ENCODE measurements around the gene ITGAD. TPM values are rescaled to one million over a fixed set of nuclear protein-coding genes. Genes with fewer than 3 reads are reported as not detected.
A peak's percentile ranks its signal among the peaks of the same experiment; 100 is the strongest.

ITGAD gene
- total RNA-seq, 1 experiment from 2014 or later, result not detected

- Histone ChIP-seq H3K4me1 (ENCODE audit: insufficient read depth, low read length) (no peaks in the 10 kb centered on the region), H2BK12ac (ENCODE audit: insufficient read length, low read depth, low read length) (no peak overlapping the region), H2AK5ac (ENCODE audit: insufficient read length, low read length) (no peak overlapping the region), H3K4me2 (ENCODE audit: insufficient read depth, insufficient read length, low read length) (no peak overlapping the region), H3K14ac (ENCODE audit: insufficient read depth, low read length) (no peak overlapping the region), H2BK120ac (ENCODE audit: low read depth, low read length, poor library complexity, severe bottlenecking) (no peak overlapping the region), H4K8ac (replicated peaks; ENCODE audit: insufficient read length, low read depth, low read length) (no peak overlapping the region), H3K79me2 (ENCODE audit: insufficient read depth, low read length) (no peaks in the 10 kb centered on the region), H2AFZ (ENCODE audit: low read length) (no peak overlapping the region), H3K79me1 (ENCODE audit: insufficient read depth, low read depth, low read length, poor library complexity, severe bottlenecking) (no peaks in the 10 kb centered on the region), H2BK20ac (ENCODE audit: low read depth, low read length, poor library complexity, severe bottlenecking) (no peak overlapping the region), H3K9me3 (ENCODE audit: control insufficient read depth, low read depth, low read length) (no peaks in the 10 kb centered on the region), H3K23me2 (ENCODE audit: insufficient read length, low read depth, low read length, poor library complexity, severe bottlenecking) (no peaks in the 10 kb centered on the region), H3K23ac (ENCODE audit: insufficient read length, low read depth, low read length) (no peak overlapping the region), H4K91ac (ENCODE audit: insufficient read length, low read depth, low read length) (no peak overlapping the region), H3K9ac (ENCODE audit: extremely low read depth, insufficient read length, low read length) (no peak overlapping the region), H3T11ph (ENCODE audit: low read length) (no peak overlapping the region), H3K18ac (ENCODE audit: insufficient read length, low read depth, low read length) (no peak overlapping the region), H4K5ac (ENCODE audit: insufficient read length, low read depth, low read length) (no peak overlapping the region), H3K27me3 (ENCODE audit: insufficient read depth, low read length) (no peaks in the 10 kb centered on the region), H3K27ac (ENCODE audit: insufficient read length, low read depth, low read length) (no peak overlapping the region), H2BK15ac (ENCODE audit: low read depth, low read length) (peak overlapping the region; percentile 38; the same call in 1 of the 2 replicates), H2BK5ac (ENCODE audit: insufficient read length, low read length) (no peak overlapping the region), H3K4ac (ENCODE audit: low read depth, low read length) (no peak overlapping the region), H3K56ac (ENCODE audit: insufficient read length, low read depth, low read length) (no peak overlapping the region), H4K20me1 (ENCODE audit: control insufficient read depth, insufficient read depth, insufficient read length) (no peaks in the 10 kb centered on the region)
- H3K4me3 Mint-ChIP-seq, result no peak overlapping the region
- H3K36me3 Mint-ChIP-seq (ENCODE audit: insufficient read depth in 1 of 3, low read depth in 3 of 3), result no peaks in the 10 kb centered on the region
- H3K27ac Mint-ChIP-seq, result no peak overlapping the region
- peaks cover 0 to 2% of the 10 kb centered on the region in 2 experiments; a peak in 1 of 5 replicates for H3K9me3 Mint-ChIP-seq
- DNase-seq, result no peak
- no CpG with 5 or more reads among the region's 8 CpGs for whole genome bisulfite sequencing (ENCODE audit: extremely low coverage, insufficient read length, low lambda C conversion rate)
- TF ChIP-seq, protein P1, sequence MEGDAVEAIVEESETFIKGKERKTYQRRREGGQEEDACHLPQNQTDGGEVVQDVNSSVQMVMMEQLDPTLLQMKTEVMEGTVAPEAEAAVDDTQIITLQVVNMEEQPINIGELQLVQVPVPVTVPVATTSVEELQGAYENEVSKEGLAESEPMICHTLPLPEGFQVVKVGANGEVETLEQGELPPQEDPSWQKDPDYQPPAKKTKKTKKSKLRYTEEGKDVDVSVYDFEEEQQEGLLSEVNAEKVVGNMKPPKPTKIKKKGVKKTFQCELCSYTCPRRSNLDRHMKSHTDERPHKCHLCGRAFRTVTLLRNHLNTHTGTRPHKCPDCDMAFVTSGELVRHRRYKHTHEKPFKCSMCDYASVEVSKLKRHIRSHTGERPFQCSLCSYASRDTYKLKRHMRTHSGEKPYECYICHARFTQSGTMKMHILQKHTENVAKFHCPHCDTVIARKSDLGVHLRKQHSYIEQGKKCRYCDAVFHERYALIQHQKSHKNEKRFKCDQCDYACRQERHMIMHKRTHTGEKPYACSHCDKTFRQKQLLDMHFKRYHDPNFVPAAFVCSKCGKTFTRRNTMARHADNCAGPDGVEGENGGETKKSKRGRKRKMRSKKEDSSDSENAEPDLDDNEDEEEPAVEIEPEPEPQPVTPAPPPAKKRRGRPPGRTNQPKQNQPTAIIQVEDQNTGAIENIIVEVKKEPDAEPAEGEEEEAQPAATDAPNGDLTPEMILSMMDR (conservative IDR thresholded peaks at IDR 0.05), result no peak
- peaks cover 15% of the 10 kb centered on the region for H3K27me3 Mint-ChIP-seq (ENCODE audit: low read depth)
- H3K4me1 Mint-ChIP-seq, result no peaks in the 10 kb centered on the region
These were observed 14.3 kb downstream of the ITGAD start for GRCh38 chr16:31407406-31407805.

All from H9 (cell line).